A673 (cell line): ENCODE data around the gene RBM14. TPM values are rescaled to one million over a fixed set of nuclear protein-coding genes. Genes with fewer than 3 reads are reported as not detected.

Experiments
- BruUV-seq: library from RNA; stranded (reverse); fragments of 400-500 nt; replicated peaks from 2 replicates; lab custom pipeline; 2021; lab: Mats Ljungman, UMichigan
- CTCF ChIA-PET: fragments of 300-600 bp; sonication (Branson Sonifier 250); formaldehyde crosslinking; loops from one replicate; lab custom pipeline; 2022; ENCODE audit warnings: antibody characterized with exemption; lab: Charles Lee
- POLR2A ChIA-PET: fragments of 300-600 bp; sonication (Branson Sonifier 250); formaldehyde crosslinking; loops from one replicate; lab custom pipeline; 2022; ENCODE audit warnings: antibody characterized with exemption; ENCODE audit not compliant: low non-redundant PET; lab: Charles Lee
- DNase-seq: peaks from one replicate; pipeline ENCODE4 v3.0.0-alpha.2; 2015; ENCODE audit warnings: low spot score
- H3K27ac ChIP-seq: fragments of 200-600 bp; sonication (generic); 2 replicates; pipeline ENCODE4 v1.5.1; 2016; ENCODE audit warnings: mixed run types, low read depth, mild to moderate bottlenecking, mixed read lengths, antibody characterized with exemption, low read length; ENCODE audit not compliant: poor library complexity, severe bottlenecking
- H3K27me3 ChIP-seq: fragments of 200-600 bp; sonication (generic); replicated peaks from 2 replicates; pipeline ENCODE4 v1.6.1; 2017; ENCODE audit warnings: mixed run types, low read depth, mild to moderate bottlenecking, mixed read lengths, antibody characterized with exemption, low read length; ENCODE audit not compliant: insufficient read depth, poor library complexity
- H3K36me3 ChIP-seq: fragments of 200-600 bp; sonication (generic); 2 replicates; pipeline ENCODE4 v1.6.1; 2016; ENCODE audit warnings: mixed run types, mild to moderate bottlenecking, mixed read lengths, antibody characterized with exemption, low read length; ENCODE audit not compliant: insufficient read depth, poor library complexity, severe bottlenecking
- H3K4me1 ChIP-seq: fragments of 200-600 bp; sonication (generic); 2 replicates; pipeline ENCODE4 v1.6.1; 2017; ENCODE audit warnings: mixed run types, mild to moderate bottlenecking, mixed read lengths, antibody characterized with exemption, low read length; ENCODE audit not compliant: insufficient read depth, poor library complexity, severe bottlenecking
- H3K4me3 ChIP-seq: fragments of 200-600 bp; sonication (generic); 2 replicates; pipeline ENCODE4 v1.5.1; 2016; ENCODE audit warnings: low read depth, mixed run types, mild to moderate bottlenecking, mixed read lengths, low read length; ENCODE audit not compliant: poor library complexity, severe bottlenecking
- H3K9me3 ChIP-seq: fragments of 200-600 bp; sonication (generic); 2 replicates; pipeline ENCODE4 v1.6.1; 2016; ENCODE audit warnings: mixed run types, low read depth, mild to moderate bottlenecking, mixed read lengths, antibody characterized with exemption, low read length; ENCODE audit not compliant: poor library complexity, severe bottlenecking
- EZH2 ChIP-seq: fragments of 200-600 bp; sonication (generic); IDR thresholded peaks from 2 replicates; pipeline ENCODE4 v1.6.1; 2017; ENCODE audit warnings: borderline replicate concordance, low read depth, mild to moderate bottlenecking, mixed read lengths, antibody characterized with exemption, low read length; ENCODE audit not compliant: poor library complexity, severe bottlenecking
- intact Hi-C: fragments of 100-400 bp; cut with micrococcal nuclease; formaldehyde crosslinking; loops from one replicate; pipeline ENCODE4 v1.10.0; 2022; ENCODE audit not compliant: unreplicated experiment
- total RNA-seq: library from RNA; stranded (reverse); gene quantifications from 2 replicates; pipeline ENCODE4 v1.2.3, GENCODE V29; 2021
- TF ChIP-seq, protein P1 (sequence below): fragments of 300-800, 200-600 bp; sonication (generic); conservative IDR thresholded peaks from 2 replicates; pipeline ENCODE4 v1.5.1; 2017; ENCODE audit warnings: low read depth, mild to moderate bottlenecking, antibody characterized with exemption, low read length, moderate library complexity, mixed read lengths

The RBM14 gene
- total RNA-seq, 1 experiment from 2014 or later = 162 TPM

GRCh38 chr11:66570850-66571180, 45.6 kb upstream of the RBM14 start:
- TF ChIP-seq EZH2 = no peak
- TF ChIP-seq, protein P1, sequence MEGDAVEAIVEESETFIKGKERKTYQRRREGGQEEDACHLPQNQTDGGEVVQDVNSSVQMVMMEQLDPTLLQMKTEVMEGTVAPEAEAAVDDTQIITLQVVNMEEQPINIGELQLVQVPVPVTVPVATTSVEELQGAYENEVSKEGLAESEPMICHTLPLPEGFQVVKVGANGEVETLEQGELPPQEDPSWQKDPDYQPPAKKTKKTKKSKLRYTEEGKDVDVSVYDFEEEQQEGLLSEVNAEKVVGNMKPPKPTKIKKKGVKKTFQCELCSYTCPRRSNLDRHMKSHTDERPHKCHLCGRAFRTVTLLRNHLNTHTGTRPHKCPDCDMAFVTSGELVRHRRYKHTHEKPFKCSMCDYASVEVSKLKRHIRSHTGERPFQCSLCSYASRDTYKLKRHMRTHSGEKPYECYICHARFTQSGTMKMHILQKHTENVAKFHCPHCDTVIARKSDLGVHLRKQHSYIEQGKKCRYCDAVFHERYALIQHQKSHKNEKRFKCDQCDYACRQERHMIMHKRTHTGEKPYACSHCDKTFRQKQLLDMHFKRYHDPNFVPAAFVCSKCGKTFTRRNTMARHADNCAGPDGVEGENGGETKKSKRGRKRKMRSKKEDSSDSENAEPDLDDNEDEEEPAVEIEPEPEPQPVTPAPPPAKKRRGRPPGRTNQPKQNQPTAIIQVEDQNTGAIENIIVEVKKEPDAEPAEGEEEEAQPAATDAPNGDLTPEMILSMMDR = no peak
- ChIA-PET POLR2A (no interaction called here), CTCF (no interaction called here)
- Histone ChIP-seq H3K9me3 (no peaks in the 10 kb centered on the region), H3K4me1 (peaks cover 5% of the 10 kb centered on the region), H3K27me3 (no peaks in the 10 kb centered on the region), H3K4me3 (no peak overlapping the region), H3K36me3 (no peaks in the 10 kb centered on the region), H3K27ac (no peak overlapping the region)
- BruUV-seq = no TSS peak
- intact Hi-C loops = no loop called here
- DNase-seq = no peak

- DNase-seq = peak; percentile 84
- TF ChIP-seq, protein P1 = peak; percentile 93
- TF ChIP-seq EZH2 = no peak
- no peak overlapping the region for H3K27ac ChIP-seq
- CTCF ChIA-PET = interaction anchor here (2.5 kb wide), 1 partner anchor 99 kb away, joined by 9 read pairs; no protein-coding TSS in a partner anchor
- POLR2A ChIA-PET = no interaction called here
- H3K4me3 ChIP-seq = no peak overlapping the region
- intact Hi-C loops = loop anchor here (1.0 kb wide), 1 partner anchor 99 kb away; no protein-coding TSS in a partner anchor
- no peaks in the 10 kb centered on the region for H3K36me3 ChIP-seq
- no peaks in the 10 kb centered on the region for H3K4me1 ChIP-seq
- no peaks in the 10 kb centered on the region for H3K9me3 ChIP-seq
- no TSS peak for BruUV-seq
- H3K27me3 ChIP-seq = no peaks in the 10 kb centered on the region
Measured at GRCh38 chr11:66579017-66579606, 37.3 kb upstream of the RBM14 start.

DNA sequence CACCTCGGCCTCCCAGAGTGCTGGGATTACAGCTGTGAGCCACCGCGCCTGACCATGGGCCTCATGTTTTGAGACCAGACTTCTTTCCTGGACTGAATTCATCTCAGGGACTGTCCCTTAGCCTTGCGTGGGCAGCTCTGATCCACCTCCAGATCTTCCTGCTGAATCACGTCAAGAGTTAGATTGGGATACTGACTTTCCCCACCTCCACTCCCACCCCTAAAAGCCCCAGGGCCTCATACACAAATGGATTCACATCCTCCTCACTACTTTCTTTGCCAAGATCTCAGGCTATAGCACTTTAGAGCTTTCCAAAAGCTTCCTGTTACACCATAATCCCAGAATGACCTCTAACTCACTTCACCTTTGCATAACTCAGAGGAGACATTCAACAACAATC, 35.6 kb upstream of the RBM14 start:
- H3K4me3 ChIP-seq = no peak overlapping the region
- BruUV-seq = no TSS peak
- DNase-seq = no peak
- intact Hi-C loops = no loop called here
- no peaks in the 10 kb centered on the region for H3K36me3 ChIP-seq
- no peaks in the 10 kb centered on the region for H3K4me1 ChIP-seq
- TF ChIP-seq EZH2 = no peak
- TF ChIP-seq, protein P1 = no peak
- ChIA-PET POLR2A (no interaction called here), CTCF (interaction anchor here (0.5 to 2.5 kb wide), 3 partner anchors 8 to 253 kb away, joined by 3 to 9 read pairs (median 3); no protein-coding TSS in a partner anchor)
- H3K9me3 ChIP-seq = no peaks in the 10 kb centered on the region
- no peak overlapping the region for H3K27ac ChIP-seq
- no peaks in the 10 kb centered on the region for H3K27me3 ChIP-seq
